ENCODE data around the gene HDGFL1.

HDGFL1 gene

DNA sequence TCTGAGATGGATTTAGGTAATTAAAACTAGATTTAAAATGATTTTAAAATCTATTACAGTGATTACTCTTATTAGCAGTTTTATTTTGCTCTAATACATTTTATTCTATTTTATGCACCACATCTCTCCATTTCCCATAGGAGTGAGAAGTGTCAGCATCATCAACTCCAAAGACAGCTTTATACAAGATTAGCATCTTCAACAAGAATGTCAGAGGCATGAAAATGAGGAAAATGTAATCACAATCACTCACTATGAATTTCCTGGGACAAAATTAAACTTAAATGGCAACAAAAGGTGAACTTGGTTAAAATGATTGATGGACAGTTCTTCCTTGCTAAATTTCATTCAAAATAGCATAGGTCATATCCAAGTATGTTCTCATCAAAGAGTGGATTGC is 19.8 kb downstream of the HDGFL1 start:
- no peak for DNase-seq (ENCODE audit: low read depth in 1 of 2, low spot score in 1 of 2)

DNA sequence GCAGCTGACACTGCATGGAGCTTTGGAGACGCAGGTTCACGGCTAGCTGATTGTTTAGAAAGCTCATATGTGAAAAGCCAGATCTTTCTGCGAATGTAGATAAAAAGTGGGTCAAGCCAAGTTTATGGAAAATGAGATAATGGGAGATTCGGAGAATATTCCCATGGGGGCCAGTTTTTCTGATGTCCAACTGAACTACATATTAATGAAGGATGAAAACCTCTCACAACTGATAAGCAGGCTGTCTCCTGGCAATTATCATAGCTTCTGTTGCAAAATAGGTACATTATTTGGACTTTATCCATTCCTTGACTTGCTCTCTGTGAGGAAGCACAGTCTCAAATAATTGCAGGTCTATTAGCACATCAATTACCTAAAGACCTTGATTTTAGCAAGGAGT is 21.1 kb downstream of the HDGFL1 start:
- no peak for DNase-seq (ENCODE audit: low read depth in 1 of 2, low spot score in 1 of 2)

DNA sequence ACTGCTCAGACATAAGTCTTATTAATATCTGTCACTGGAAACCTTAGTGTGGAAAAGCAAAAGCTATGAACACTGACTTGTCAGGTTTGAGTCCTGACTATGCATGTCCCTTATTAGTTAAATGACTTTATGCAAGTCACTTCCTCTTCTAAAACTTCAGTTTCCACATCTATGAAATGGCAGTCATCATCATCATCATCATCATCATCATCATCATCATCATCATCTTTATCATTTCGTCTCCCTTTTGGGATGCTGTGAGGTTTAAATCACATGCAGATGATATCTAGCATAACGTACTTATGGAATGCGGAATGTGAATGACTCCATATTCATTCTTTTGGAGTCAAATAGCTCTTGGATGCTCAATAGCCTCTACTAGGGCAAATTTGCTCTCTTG is 24.5 kb downstream of the HDGFL1 start:
- DNase-seq (ENCODE audit: low read depth in 1 of 2, low spot score in 1 of 2), result no peak

DNA sequence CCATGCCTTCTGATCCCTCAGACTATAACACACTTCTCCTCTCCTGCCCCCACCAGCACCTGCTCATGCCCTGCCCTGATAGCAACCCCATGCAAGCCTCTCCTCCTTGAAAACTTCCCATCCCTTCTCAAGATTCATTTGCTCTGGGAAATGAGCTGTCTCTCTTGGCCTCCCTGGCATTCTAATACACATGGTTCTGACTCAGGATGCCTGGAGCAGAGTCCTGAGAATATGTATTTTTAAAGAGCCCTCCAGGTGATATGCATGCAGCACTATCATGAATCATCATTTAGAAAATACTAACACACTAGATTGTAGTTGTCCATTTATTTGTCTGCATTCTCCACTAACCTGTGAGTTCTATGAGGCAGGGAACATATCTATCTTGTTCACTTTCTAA is 26.6 kb downstream of the HDGFL1 start:
- DNase-seq (ENCODE audit: low read depth in 1 of 2, low spot score in 1 of 2), result no peak

DNA sequence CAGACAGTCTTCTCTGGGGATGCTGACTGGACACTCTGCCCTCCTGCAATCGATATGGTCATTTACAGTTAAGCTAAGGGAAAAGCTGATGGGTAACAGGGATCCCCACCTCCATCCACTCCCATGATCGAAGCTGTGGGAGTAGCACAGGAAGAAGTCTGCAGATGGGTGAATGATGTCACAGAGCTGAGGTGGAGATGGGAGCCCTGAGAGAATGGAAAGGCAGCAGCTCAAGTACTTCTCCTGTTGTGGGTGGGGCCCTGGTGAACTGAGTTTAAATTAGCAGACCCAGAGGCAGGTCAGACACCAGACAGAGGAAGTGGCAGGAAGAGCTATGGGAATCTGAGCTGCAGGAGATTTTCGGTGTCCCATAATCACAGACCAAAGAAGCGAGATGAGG is 29.0 kb downstream of the HDGFL1 start:
- no peak for DNase-seq (ENCODE audit: low read depth in 1 of 2, low spot score in 1 of 2)

DNA sequence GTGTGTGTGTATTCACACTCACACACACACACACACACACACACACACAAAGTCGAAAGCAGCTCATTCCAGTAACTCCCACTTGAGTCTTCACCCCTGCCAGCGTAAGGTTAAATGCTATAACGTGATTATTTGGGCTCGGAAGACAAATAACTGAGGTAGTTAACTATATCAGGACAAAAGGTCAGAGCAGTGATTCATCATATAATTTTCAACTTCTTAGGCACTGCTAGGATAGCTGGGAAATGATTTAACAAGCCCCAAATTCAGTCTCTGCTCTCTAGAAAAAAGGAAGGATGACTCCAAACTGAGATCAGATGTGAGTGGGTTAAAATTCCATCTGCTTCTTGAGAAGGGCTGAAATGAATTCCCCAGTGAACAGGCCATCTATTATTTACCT is 30.7 kb downstream of the HDGFL1 start:
- DNase-seq (ENCODE audit: low read depth in 1 of 2, low spot score in 1 of 2), result no peak

DNA sequence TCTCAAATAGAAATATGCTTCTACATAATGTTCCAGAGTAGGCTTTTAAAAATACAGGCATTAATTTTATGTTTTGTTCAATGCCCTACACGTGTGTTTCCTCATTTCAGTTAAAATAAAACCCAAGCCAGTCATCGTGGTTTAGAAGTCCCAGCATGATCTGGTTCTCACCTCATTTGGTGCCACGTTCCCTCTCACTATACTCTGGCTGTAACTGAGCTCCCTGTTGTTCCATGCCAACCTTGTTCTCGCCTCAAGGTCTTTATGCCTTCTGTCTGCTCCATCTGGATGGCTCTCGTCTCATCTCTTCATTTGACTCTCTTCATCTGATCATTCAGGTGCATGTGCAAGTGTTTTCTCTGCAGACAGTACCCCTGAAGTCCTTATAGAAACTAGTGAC is 32.6 kb downstream of the HDGFL1 start:
- DNase-seq (ENCODE audit: low read depth in 1 of 2, low spot score in 1 of 2), result no peak

DNA sequence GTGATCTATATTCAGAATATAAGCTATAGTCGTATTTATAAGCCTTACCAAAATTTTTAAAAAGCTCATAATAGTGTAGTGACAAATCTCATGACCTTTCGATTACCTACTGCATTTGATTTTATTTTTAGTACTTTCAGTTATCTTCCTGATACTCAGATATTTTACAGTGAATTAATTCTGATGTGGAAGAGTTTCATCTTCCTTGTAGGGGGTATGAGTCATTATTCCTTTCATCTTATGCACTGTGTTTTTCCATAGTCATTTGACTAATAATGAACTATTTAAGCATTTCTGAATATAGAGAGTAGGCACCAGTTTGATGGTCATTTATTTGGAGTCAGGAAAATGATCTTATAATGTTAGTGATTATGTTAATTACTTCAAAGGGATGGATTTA is 36.4 kb downstream of the HDGFL1 start:
- DNase-seq (ENCODE audit: low read depth in 1 of 2, low spot score in 1 of 2), result no peak

DNA sequence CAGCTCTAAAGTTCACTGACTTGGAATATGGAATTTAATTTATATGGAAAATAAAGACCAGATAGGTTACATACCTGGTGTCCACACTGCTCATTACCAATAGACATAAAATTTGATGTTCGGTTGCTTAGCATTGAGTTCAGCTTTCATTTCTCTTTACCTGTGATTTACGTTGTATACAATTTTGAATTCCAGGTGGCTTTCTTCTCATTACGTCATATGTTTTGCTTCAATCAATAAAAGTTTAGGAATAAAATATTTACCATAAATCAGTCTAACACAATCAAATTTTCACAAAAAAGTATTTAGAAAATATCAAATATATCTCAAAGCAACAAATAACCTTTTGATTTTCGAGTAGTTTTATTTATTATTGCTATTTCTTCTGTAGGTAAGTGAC is 40.8 kb downstream of the HDGFL1 start:
- no peak for DNase-seq (ENCODE audit: low read depth in 1 of 2, low spot score in 1 of 2)

DNA sequence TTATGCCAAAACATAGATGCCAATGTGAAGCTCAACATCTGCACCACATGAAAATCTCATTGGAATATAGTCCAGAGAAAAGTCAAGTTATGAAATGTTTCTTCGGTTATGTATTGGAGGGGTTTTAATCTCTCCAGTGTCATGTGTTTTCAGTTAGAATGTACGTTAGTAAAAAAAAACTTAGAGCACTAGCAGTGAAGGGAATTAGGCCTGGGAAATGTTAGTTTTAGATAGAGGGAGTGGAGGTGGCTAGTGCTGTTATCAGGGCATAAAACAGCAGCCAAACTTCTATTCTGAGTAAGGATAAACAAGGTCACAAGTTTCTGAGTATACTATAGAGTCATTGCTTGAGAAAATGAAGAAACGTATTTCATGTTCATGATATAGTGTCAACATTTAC is 42.9 kb downstream of the HDGFL1 start:
- no peak for DNase-seq (ENCODE audit: low read depth in 1 of 2, low spot score in 1 of 2)

DNA sequence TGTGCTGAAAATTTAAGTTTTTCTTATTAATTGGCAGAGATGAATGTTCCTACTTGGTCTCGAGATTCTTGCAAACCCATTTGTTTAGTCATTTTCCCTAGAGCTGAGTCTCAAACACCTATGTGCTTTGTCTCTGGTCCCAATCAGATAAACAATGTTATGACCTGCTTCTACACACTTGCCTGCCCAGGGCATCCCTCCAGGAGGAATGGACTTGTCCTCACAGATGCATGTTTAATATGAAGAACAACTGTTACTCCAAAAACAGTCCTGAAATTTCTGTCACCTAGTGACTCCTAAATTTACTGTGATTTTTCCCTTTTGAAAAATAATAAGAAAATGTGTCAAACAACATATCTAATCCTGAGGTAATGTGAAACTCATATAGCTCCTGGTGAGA is 43.7 kb downstream of the HDGFL1 start:
- no peak for DNase-seq (ENCODE audit: low read depth in 1 of 2, low spot score in 1 of 2)

DNA sequence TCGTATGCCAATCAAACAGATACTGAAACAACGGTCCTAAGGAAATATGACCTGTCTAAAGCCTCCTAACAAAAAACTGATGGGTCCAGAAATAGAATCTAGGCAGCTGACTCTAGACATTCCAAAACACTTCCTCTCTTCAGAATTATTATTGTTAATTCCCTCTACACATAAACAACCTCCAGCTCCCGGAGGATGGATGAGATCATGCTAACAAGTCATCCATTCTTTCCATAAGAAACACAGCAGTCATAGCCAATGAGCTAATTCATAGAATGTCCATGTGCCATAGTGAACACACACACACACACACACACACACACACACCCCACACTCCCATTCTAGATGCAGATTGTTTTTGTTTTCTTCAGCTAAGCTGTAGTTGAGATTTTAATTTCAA is 44.3 kb downstream of the HDGFL1 start:
- no peak for DNase-seq (ENCODE audit: low read depth in 1 of 2, low spot score in 1 of 2)

DNA sequence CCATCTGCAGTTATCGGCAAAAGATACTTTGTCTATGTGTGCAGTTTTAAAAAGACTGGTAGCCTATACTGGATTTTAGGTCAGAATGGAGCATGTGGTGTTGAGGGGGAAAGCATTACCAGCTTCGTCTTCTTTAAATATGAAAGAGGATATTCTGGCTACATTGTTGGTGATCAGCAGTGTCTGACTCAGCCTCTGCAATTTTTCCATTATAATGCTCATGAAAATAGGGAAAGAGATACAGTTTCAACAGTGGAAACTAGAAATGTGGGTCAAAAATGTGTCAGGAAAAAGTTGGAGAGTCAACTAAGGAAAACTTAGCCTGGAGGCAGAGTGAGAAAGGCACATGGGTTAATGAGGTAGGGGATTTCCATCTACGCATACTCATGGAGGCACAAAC is 45.2 kb downstream of the HDGFL1 start:
- no peak for DNase-seq (ENCODE audit: low read depth in 1 of 2, low spot score in 1 of 2)

DNA sequence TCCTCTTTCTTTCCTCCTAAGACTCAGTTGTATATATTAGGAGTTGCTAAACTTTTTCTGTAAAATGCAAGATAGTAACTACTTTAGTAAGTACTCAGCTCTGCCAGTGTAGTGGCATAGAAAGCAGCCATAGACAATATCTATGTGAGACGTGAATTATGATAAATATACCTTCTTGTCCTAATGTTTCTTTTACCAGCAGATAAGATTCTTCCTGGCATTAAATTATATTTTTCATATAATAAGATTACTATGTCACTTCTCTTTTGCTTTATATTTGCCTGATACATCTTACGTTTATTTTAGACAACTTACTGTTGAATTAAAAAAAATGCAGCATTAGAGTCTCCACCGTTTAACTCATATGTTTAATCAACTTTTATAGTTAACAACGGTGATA is 51.7 kb downstream of the HDGFL1 start:
- DNase-seq (ENCODE audit: low read depth in 1 of 2, low spot score in 1 of 2), result no peak

All from stimulated activated CD4-positive, alpha-beta T cell treated with anti-CD3 and anti-CD28 coated beads, Interleukin-15, amount 100 ng/mL, for 1 hour (primary cell).